ENCODE data around the gene UST. TPM values are rescaled to one million over a fixed set of nuclear protein-coding genes. Genes with fewer than 3 reads are reported as not detected.

UST gene
- total RNA-seq, 1 experiment from 2014 or later: 6.1 TPM

DNA sequence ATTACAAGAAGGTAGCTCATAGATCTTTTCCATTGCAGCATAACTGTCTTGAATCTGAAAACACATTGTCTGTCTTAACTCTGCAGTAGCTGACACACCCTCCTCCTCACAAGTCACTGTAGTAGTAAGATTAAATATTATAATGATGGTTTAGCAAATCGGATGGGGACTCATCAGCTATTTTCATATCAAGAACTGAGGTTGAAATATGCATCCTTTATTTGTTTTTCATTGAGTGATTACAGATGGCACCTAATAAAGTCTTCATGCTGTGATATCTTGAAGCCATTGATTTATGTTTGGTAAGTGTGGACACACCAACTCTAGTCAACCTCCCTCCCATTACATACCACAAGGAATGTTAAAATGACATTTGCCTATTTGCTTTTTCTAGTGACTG, 303.3 kb downstream of the UST start (continued):
- TF ChIP-seq, protein P1, sequence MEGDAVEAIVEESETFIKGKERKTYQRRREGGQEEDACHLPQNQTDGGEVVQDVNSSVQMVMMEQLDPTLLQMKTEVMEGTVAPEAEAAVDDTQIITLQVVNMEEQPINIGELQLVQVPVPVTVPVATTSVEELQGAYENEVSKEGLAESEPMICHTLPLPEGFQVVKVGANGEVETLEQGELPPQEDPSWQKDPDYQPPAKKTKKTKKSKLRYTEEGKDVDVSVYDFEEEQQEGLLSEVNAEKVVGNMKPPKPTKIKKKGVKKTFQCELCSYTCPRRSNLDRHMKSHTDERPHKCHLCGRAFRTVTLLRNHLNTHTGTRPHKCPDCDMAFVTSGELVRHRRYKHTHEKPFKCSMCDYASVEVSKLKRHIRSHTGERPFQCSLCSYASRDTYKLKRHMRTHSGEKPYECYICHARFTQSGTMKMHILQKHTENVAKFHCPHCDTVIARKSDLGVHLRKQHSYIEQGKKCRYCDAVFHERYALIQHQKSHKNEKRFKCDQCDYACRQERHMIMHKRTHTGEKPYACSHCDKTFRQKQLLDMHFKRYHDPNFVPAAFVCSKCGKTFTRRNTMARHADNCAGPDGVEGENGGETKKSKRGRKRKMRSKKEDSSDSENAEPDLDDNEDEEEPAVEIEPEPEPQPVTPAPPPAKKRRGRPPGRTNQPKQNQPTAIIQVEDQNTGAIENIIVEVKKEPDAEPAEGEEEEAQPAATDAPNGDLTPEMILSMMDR (IDR thresholded peaks at IDR 0.05 in 2 of 3, conservative IDR thresholded peaks at IDR 0.05 in 1 of 3; ENCODE audit: borderline replicate concordance in 1 of 3, insufficient read depth in 1 of 3, low read depth in 2 of 3, low read length in 2 of 3): no peak
- TF ChIP-seq, protein P2, sequence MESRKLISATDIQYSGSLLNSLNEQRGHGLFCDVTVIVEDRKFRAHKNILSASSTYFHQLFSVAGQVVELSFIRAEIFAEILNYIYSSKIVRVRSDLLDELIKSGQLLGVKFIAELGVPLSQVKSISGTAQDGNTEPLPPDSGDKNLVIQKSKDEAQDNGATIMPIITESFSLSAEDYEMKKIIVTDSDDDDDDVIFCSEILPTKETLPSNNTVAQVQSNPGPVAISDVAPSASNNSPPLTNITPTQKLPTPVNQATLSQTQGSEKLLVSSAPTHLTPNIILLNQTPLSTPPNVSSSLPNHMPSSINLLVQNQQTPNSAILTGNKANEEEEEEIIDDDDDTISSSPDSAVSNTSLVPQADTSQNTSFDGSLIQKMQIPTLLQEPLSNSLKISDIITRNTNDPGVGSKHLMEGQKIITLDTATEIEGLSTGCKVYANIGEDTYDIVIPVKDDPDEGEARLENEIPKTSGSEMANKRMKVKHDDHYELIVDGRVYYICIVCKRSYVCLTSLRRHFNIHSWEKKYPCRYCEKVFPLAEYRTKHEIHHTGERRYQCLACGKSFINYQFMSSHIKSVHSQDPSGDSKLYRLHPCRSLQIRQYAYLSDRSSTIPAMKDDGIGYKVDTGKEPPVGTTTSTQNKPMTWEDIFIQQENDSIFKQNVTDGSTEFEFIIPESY (IDR thresholded peaks at IDR 0.05; ENCODE audit: extremely low read depth, insufficient replicate concordance, low read length): no peak

DNA sequence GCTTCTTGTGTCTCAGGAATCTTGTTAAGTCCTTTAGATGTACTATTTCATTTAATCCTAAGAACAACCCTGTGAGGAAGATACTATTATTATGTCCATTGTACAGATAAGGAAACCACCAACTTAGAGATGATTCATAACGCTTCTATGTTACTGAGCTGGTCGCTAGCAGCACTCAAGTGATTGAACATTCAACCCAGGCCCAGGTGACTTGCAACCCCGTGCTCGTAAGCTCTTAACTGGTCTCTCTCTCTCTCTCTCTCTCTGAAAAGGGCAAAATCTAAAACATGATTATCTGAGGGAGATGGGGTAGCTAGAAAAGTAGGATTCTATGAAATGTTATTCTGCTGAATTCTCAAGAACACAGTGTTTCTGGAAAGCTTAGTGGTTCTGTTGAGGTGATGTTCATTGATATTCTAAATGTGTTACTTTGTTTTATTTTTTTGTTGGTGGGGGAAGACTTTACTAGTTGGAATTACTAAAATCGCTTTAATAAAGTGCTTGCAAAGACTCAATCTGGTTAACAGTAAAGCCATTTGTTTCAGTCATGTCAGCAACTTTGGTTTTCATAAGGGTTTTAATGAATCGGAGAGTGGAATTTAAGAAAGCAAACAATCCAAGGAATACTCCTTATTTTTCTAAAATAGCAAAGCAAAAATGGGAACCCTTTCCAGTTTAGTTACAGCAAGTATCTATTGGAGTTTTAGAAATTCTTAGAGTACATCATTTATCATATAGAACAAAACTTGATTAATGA, 305.7 kb downstream of the UST start:
- Histone ChIP-seq H3K27ac (ENCODE audit: low read depth, low read length) (no peak overlapping the region), H3K79me2 (ENCODE audit: insufficient read depth, low read length) (no peaks in the 10 kb centered on the region), H3K4me3 (replicated peaks in 1 of 2; ENCODE audit: low read depth in 1 of 2, low read length in 2 of 2) (no peak overlapping the region), H3K9me3 (ENCODE audit: control insufficient read depth in 1 of 2, insufficient read depth in 1 of 2, low read depth in 1 of 2, low read length in 2 of 2) (no peaks in the 10 kb centered on the region), H3K9ac (ENCODE audit: low read length) (no peak overlapping the region), H3K9me2 (ENCODE audit: insufficient read depth) (no peaks in the 10 kb centered on the region), H3K4me2 (ENCODE audit: low read length) (no peak overlapping the region), H2AFZ (ENCODE audit: low read depth, low read length, poor library complexity, severe bottlenecking) (no peak overlapping the region), H3K4me1 (ENCODE audit: control insufficient read depth in 1 of 2, insufficient read depth in 2 of 2, low read length in 2 of 2) (peaks cover 0 to 10% of the 10 kb centered on the region in 2 experiments; a peak in 2 of 4 replicates), H4K20me1 (ENCODE audit: insufficient read depth) (no peaks in the 10 kb centered on the region), H3K36me3 (ENCODE audit: control insufficient read depth in 1 of 2, insufficient read depth in 2 of 2, low read length in 2 of 2) (no peaks in the 10 kb centered on the region), H3K27me3 (ENCODE audit: insufficient read depth, low read length) (no peaks in the 10 kb centered on the region)
- RAD21 ChIA-PET (ENCODE audit: low non-redundant PET in 1 of 2, low total read pairs in 2 of 2, uncharacterized antibody in 2 of 2, unreplicated experiment in 2 of 2): no interaction called here
- no peak for TF ChIP-seq POLR2A (IDR thresholded peaks at IDR 0.05; ENCODE audit: borderline replicate concordance, extremely low read depth, insufficient read depth, insufficient read length)
- no peak for TF ChIP-seq SIN3A (IDR thresholded peaks at IDR 0.05; ENCODE audit: low read depth)
- TF ChIP-seq RAD21 (IDR thresholded peaks at IDR 0.05; ENCODE audit: low read depth): no peak
- no peak for TF ChIP-seq SRF (IDR thresholded peaks at IDR 0.05; ENCODE audit: low read depth)
- TF ChIP-seq, protein P3, sequence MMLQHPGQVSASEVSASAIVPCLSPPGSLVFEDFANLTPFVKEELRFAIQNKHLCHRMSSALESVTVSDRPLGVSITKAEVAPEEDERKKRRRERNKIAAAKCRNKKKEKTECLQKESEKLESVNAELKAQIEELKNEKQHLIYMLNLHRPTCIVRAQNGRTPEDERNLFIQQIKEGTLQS (IDR thresholded peaks at IDR 0.05): no peak
- TF ChIP-seq CEBPB (IDR thresholded peaks at IDR 0.05; ENCODE audit: low read depth): no peak
- no peak for TF ChIP-seq ZFX (IDR thresholded peaks at IDR 0.05)
- TF ChIP-seq ELF1 (IDR thresholded peaks at IDR 0.05; ENCODE audit: borderline replicate concordance, low read depth): no peak
- TF ChIP-seq, protein P2 (IDR thresholded peaks at IDR 0.05; ENCODE audit: extremely low read depth, insufficient replicate concordance, low read length): no peak
- POLR2A ChIA-PET: no interaction called here
- intact Hi-C loops (cut with micrococcal nuclease): no loop called here
- DNase-seq (ENCODE audit: low read depth, low spot score): no peak
- no peak for ATAC-seq
- BruUV-seq (replicated peaks): no TSS peak
- CTCF ChIA-PET: no interaction called here
